Bone marrow (tissue), 2 donors: ENCODE results near the gene CSTB.
A peak's percentile ranks its signal among the peaks of the same experiment; 100 is the strongest.

ENCODE experiments used
- DNase-seq, 2 donors: peaks; one replicate each; lab custom pipeline; 2025; lab: John Stamatoyannopoulos, UW

The CSTB gene

DNA sequence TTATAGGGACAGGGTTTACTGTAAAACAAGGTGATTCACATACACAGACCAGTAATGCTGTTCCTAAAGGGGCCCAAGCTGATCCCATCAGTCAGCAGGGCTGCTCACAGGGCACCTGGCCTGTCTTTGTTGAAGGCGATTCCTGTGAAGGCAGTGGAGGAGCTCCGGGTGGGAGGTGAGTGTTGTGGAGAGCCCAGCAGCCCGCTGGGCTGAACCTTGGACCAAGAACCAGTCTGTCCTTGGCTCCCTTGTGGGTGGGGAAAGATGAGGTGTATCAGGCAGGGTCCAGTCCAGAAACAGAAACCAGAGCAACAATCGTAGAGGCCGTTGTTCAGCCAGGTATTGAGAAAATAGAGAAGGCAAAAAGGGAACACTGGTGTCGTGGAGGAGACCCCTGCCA is 44.6 kb downstream of the CSTB start:
- no peak for DNase-seq

DNA sequence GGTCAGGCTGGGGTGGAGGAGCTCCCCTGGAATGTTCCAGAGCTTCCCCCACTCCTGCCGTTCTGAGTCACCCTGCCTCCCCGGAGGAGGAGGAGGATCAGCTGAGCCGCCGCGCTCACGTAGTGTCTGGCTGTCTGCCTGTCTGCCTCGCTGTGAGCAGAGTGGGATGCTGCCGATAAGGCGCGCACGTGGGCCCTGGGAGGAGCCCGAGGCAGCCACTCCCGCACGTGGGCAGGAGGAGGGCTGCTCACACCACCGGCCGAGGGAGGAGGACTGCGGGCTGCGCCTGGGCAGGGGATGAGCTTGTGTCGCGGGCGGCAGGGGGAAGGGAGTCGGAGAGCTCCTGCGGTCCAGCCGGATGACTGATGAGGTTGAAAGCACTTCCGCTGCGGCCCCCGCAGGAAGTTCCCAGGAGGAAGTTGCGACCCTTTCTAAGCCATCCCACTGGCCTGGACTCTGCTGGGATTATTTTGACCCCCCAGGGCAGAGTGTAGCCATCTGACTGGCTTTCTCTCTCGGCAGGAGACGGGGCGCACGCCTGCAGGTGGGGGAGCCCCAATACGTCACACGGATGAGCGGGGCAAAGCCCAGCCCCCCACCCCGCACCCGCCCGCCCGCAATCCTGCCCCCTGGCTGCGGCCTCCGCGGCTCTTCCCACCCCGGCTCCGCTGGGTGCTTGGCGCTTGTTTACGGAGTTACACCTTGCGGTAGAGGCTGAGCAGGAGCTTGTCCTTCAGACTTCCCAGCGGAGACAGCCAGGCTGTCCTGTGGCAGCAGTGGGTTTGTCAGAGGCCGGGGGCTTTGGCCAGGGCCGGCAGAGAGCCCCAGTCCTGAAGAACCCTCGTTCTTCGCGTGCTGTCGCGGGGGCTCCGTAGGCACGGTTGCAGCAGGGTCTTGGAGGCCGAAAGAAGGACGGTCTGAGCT is 47.4 kb downstream of the CSTB start:
- peak; percentile 73 to 75 for DNase-seq

DNA sequence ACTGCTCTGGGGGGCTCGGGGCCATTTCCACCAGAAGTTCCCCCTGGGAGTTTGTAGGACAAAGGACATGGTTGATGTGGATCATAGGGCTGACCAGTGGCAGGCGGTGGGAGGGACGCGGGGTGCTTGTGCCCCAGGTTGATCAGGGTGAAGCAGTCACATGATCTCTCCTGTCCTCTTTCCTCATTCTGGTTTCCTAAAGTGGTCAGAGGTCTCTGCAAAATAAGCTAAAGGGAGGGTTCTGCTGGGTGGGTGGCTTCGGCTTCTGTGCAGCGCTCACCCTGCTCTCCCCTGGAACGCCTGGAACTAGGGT is 48.0 kb downstream of the CSTB start:
- DNase-seq, result no peak

DNA sequence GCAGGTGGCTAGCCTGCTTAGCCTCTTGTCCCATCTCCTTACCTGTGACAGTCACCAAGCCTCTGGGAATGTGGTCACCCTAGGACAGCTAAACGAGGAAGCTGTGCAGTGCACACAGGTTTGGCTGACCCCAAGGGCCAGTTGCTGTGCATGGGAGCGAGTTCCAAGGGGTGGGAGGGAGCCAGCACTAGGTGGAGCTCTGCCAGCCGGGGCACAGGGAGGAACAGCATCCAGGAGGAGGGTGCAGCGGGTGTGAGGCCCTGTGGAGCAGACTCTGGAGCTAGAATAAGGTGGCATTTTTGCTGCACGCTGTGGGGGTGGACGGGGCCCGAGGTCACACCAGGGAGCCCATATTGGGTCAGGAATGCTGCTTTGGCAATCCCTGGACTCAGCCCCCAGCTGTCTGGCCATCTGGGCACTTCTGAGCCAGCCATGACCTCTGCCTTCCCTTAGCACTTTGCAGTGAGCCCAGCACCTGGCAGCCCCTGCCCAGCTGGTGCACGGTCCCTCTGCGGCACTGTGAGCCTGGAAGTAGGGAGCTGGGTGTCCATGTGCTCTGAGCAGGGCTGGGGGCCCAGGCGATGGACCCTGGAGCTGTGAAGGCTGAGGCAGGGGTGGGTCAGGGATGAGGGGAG is 48.5 kb downstream of the CSTB start:
- no peak for DNase-seq

DNA sequence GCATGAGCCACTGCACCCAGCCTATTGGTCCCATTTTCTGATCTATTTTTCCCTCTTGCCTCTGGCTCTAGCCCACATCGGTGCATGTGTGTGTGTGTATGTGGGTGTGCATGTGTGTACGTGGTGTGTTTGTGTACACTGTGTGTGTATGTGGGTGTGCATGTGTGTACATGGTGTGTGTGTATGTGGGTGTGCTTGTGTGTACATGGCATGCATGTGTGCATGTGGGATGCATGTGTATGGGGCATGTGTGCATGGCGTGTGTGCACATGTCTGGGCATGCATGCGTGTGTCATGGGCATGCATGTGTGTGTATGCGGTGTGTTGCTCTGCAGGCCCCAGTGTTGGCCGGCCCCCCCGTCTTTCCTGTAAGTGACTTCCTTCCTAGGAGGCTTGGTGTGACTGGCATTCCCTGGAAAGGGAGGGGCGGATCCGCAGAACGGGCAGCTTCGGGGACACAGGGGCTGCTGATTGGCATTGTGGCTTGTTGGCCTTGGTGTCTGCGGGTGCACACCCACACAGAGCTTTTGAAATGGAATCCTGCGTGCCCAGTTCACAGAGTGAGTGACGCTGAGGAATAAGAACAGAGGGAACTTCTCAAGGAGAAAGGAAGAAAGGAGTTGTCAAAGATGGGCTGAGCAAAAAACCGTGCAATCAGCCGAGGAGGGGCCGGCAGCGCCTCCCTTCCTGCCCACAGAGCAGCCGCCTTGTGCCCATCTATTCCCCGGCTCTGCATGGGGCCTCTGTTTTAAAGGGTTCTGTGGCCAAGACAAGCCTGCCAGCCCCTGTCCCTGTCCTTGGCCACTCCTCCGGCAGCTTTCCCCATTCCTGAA is 49.2 kb downstream of the CSTB start:
- DNase-seq, result no peak
